Activated CD4-positive, alpha-beta T cell treated with anti-CD3 and anti-CD28 coated beads, Interleukin-2, Interleukin-6, amounts not matched to agents 100 ng/mL and 50 ng/mL, durations not matched to agents 16 hours and 8 hours (primary cell): ENCODE results near the gene PTPRE.

Source experiments
- DNase-seq: peaks from one replicate; pipeline ENCODE4 v3.0.0-alpha.2; 2020

The PTPRE gene

GRCh38 chr10:128029731-128030369 is 122.9 kb downstream of the PTPRE start:
- no peak for DNase-seq

GRCh38 chr10:128030498-128031072 is 123.7 kb downstream of the PTPRE start:
- DNase-seq, result no peak

- DNase-seq, result no peak
These were observed 124.3 kb downstream of the PTPRE start for GRCh38 chr10:128031216-128031615.

GRCh38 chr10:128032466-128032865 is 125.6 kb downstream of the PTPRE start:
- no peak for DNase-seq

GRCh38 chr10:128035557-128035973 is 128.7 kb downstream of the PTPRE start:
- DNase-seq, result peak; percentile 70

- no peak for DNase-seq
These were observed 129.2 kb downstream of the PTPRE start for GRCh38 chr10:128036011-128036615.

- DNase-seq, result no peak
These were observed 130.0 kb downstream of the PTPRE start for GRCh38 chr10:128036746-128037543.

- no peak for DNase-seq
These were observed 133.2 kb downstream of the PTPRE start for GRCh38 chr10:128040096-128040495.

- no peak for DNase-seq
These were observed 133.8 kb downstream of the PTPRE start for GRCh38 chr10:128040681-128041080.

- DNase-seq, result peak; percentile 35
These were observed 135.3 kb downstream of the PTPRE start for GRCh38 chr10:128042131-128042610.

- DNase-seq, result no peak
These were observed 136.5 kb downstream of the PTPRE start for GRCh38 chr10:128043259-128044045.

GRCh38 chr10:128044186-128044585 is 137.3 kb downstream of the PTPRE start:
- no peak for DNase-seq

- no peak for DNase-seq
These were observed 138.3 kb downstream of the PTPRE start for GRCh38 chr10:128044961-128045832.

- DNase-seq, result no peak
These were observed 138.9 kb downstream of the PTPRE start for GRCh38 chr10:128045833-128046120.

GRCh38 chr10:128046156-128046952 is 139.5 kb downstream of the PTPRE start:
- no peak for DNase-seq

- DNase-seq, result no peak
These were observed 140.0 kb downstream of the PTPRE start for GRCh38 chr10:128046953-128047290.

GRCh38 chr10:128047351-128047750 is 140.4 kb downstream of the PTPRE start:
- peak; percentile 94 for DNase-seq

GRCh38 chr10:128047991-128048818 is 141.3 kb downstream of the PTPRE start:
- DNase-seq, result peak; percentile 71

GRCh38 chr10:128048819-128049210 is 141.9 kb downstream of the PTPRE start:
- no peak for DNase-seq
